PFSK-1 (cell line): Measurements from ENCODE around the gene CEP350.

Source experiments
- POLR2AphosphoS5 ChIP-seq: IDR thresholded peaks from 2 replicates; pipeline ENCODE4 v1.6.1; 2012; ENCODE audit warnings: low read depth, mild to moderate bottlenecking, control low read depth, low read length, moderate library complexity
- REST ChIP-seq, 2 experiments: IDR thresholded peaks; 2 replicates each; pipeline versions ENCODE4 v1.6.1 to v1.8.0; 2011 to 2012; ENCODE audit warnings: low read depth in 2 of 2, low read length in 2 of 2, control low read depth in 1 of 2, inconsistent platforms in 1 of 2, mild to moderate bottlenecking in 1 of 2, moderate library complexity in 1 of 2; ENCODE audit not compliant: insufficient read depth in 1 of 2

- TF ChIP-seq REST (IDR thresholded peaks at IDR 0.05; ENCODE audit: insufficient read depth in 1 of 2, low read depth in 2 of 2, low read length in 2 of 2) (no peak), POLR2AphosphoS5 (no peak)
Measured at GRCh38 chr1:179926850-179927205, 27.8 kb upstream of the CEP350 start.
